ENCODE data around the gene ARG1. TPM values are rescaled to one million over a fixed set of nuclear protein-coding genes. Genes with fewer than 3 reads are reported as not detected.
"Not testable (repeated sequence)": the region's sequence is repeated elsewhere in the genome, so short reads cannot be mapped to it uniquely, and the experiment has no call there.

ARG1 gene
- polyA plus RNA-seq (2013, experiment 1 of 2): not detected
- not detected for polyA plus RNA-seq (2013, experiment 2 of 2)

- Histone ChIP-seq H3K18ac (ENCODE audit: low read length) (no peak within 1 kb of the TSS), H3K4me1 (ENCODE audit: control insufficient read depth in 2 of 2, insufficient read depth in 1 of 2, low read depth in 1 of 2, low read length in 2 of 2) (no peaks in the 10 kb centered on the region), H3K4me2 (ENCODE audit: insufficient read depth, low read length, poor library complexity, severe bottlenecking) (no peak within 1 kb of the TSS), H3K4ac (ENCODE audit: low read length) (no peak within 1 kb of the TSS), H2BK120ac (ENCODE audit: low read depth, low read length) (no peak within 1 kb of the TSS), H3K27ac (replicated peaks; ENCODE audit: low read length) (no peak within 1 kb of the TSS), H3K27me3 (ENCODE audit: control insufficient read depth in 3 of 3, insufficient read depth in 3 of 3, low read depth in 1 of 3, low read length in 3 of 3) (no peaks in the 10 kb centered on the region), H2AK5ac (ENCODE audit: low read depth, low read length) (no peak within 1 kb of the TSS), H2BK15ac (ENCODE audit: low read length) (no peak within 1 kb of the TSS), H3K23ac (ENCODE audit: low read depth, low read length, poor library complexity) (no peak within 1 kb of the TSS), H3K9me3 (replicated peaks in 1 of 2; ENCODE audit: control insufficient read depth in 2 of 2, insufficient read depth in 1 of 2, low read depth in 1 of 2, low read length in 2 of 2) (no peaks in the 10 kb centered on the region), H2BK12ac (ENCODE audit: low read length) (no peak within 1 kb of the TSS), H4K91ac (ENCODE audit: low read depth, low read length, poor library complexity) (no peak within 1 kb of the TSS), H2BK5ac (ENCODE audit: low read length) (no peak within 1 kb of the TSS), H3K9ac (ENCODE audit: low read depth, low read length, poor library complexity) (no peak within 1 kb of the TSS), H4K8ac (ENCODE audit: low read depth, low read length) (no peak within 1 kb of the TSS), H3K4me3 (ENCODE audit: low read length in 2 of 2) (no peak within 1 kb of the TSS), H2AFZ (ENCODE audit: low read length) (no peak within 1 kb of the TSS), H3K14ac (ENCODE audit: low read length) (no peak within 1 kb of the TSS), H3K79me1 (ENCODE audit: low read depth, low read length) (no peaks in the 10 kb centered on the region), H3K36me3 (replicated peaks in 1 of 2; ENCODE audit: control insufficient read depth in 2 of 2, insufficient read depth in 2 of 2, low read length in 2 of 2) (no peaks in the 10 kb centered on the region)
- DNase-seq (ENCODE audit: low spot score): no peak
- WGBS, 2 donors (ENCODE audit: extremely low coverage in 2 of 2, insufficient read length in 2 of 2, insufficient replicate concordance in 1 of 2): no CpG with 5 or more reads among the region's 6 CpGs
Observed at GRCh38 chr6:131572686-131573415, at the start of gene ARG1. Gene ARG1 (plus strand): TSS chr6:131573226. CDS start chr6:131573283, 57 bp downstream.

GRCh38 chr6:131523988-131524673, 48.9 kb upstream of the ARG1 start:
- Histone ChIP-seq H2BK120ac (ENCODE audit: low read depth, low read length) (no peak overlapping the region), H3K79me1 (ENCODE audit: low read depth, low read length) (no peaks in the 10 kb centered on the region), H3K4me3 (ENCODE audit: low read length in 2 of 2) (no peak overlapping the region), H3K36me3 (replicated peaks in 1 of 2; ENCODE audit: control insufficient read depth in 2 of 2, insufficient read depth in 2 of 2, low read length in 2 of 2) (no peaks in the 10 kb centered on the region), H3K18ac (ENCODE audit: low read length) (no peak overlapping the region), H2AK5ac (ENCODE audit: low read depth, low read length) (no peak overlapping the region), H3K4me1 (ENCODE audit: control insufficient read depth in 2 of 2, insufficient read depth in 1 of 2, low read depth in 1 of 2, low read length in 2 of 2) (no peaks in the 10 kb centered on the region), H2AFZ (ENCODE audit: low read length) (peak overlapping the region; percentile 35), H2BK12ac (ENCODE audit: low read length) (no peak overlapping the region), H4K91ac (ENCODE audit: low read depth, low read length, poor library complexity) (no peak overlapping the region), H2BK5ac (ENCODE audit: low read length) (no peak overlapping the region), H3K9me3 (replicated peaks in 1 of 2; ENCODE audit: control insufficient read depth in 2 of 2, insufficient read depth in 1 of 2, low read depth in 1 of 2, low read length in 2 of 2) (peaks cover 0 to 3% of the 10 kb centered on the region in 2 donors), H3K27me3 (ENCODE audit: control insufficient read depth in 3 of 3, insufficient read depth in 3 of 3, low read depth in 1 of 3, low read length in 3 of 3) (no peaks in the 10 kb centered on the region), H3K14ac (ENCODE audit: low read length) (no peak overlapping the region), H3K23ac (ENCODE audit: low read depth, low read length, poor library complexity) (no peak overlapping the region), H3K4ac (ENCODE audit: low read length) (no peak overlapping the region), H3K27ac (replicated peaks; ENCODE audit: low read length) (no peak overlapping the region), H2BK15ac (ENCODE audit: low read length) (no peak overlapping the region), H3K4me2 (ENCODE audit: insufficient read depth, low read length, poor library complexity, severe bottlenecking) (no peak overlapping the region), H3K9ac (ENCODE audit: low read depth, low read length, poor library complexity) (no peak overlapping the region), H4K8ac (ENCODE audit: low read depth, low read length) (no peak overlapping the region)
- DNase-seq (ENCODE audit: low spot score): no peak
- WGBS, 2 donors (ENCODE audit: extremely low coverage in 2 of 2, insufficient read length in 2 of 2, insufficient replicate concordance in 1 of 2): no CpG with 5 or more reads among the region's 1 CpG

- no peak overlapping the region for H3K18ac ChIP-seq (ENCODE audit: low read length)
- no peaks in the 10 kb centered on the region for H3K27me3 ChIP-seq (ENCODE audit: control insufficient read depth in 3 of 3, insufficient read depth in 3 of 3, low read depth in 1 of 3, low read length in 3 of 3)
- no peak overlapping the region for H3K27ac ChIP-seq (replicated peaks; ENCODE audit: low read length)
- no peak overlapping the region for H2BK15ac ChIP-seq (ENCODE audit: low read length)
- H3K4me2 ChIP-seq (ENCODE audit: insufficient read depth, low read length, poor library complexity, severe bottlenecking): no peak overlapping the region
- H3K4me1 ChIP-seq (ENCODE audit: control insufficient read depth in 2 of 2, insufficient read depth in 1 of 2, low read depth in 1 of 2, low read length in 2 of 2): no peaks in the 10 kb centered on the region
- no peak overlapping the region for H2BK12ac ChIP-seq (ENCODE audit: low read length)
- H3K14ac ChIP-seq (ENCODE audit: low read length): peak overlapping the region; percentile 38
- no peak overlapping the region for H4K91ac ChIP-seq (ENCODE audit: low read depth, low read length, poor library complexity)
- H3K9ac ChIP-seq (ENCODE audit: low read depth, low read length, poor library complexity): no peak overlapping the region
- H3K36me3 ChIP-seq (replicated peaks in 1 of 2; ENCODE audit: control insufficient read depth in 2 of 2, insufficient read depth in 2 of 2, low read length in 2 of 2): no peaks in the 10 kb centered on the region
- peaks cover 0 to 3% of the 10 kb centered on the region in 2 donors for H3K9me3 ChIP-seq (replicated peaks in 1 of 2; ENCODE audit: control insufficient read depth in 2 of 2, insufficient read depth in 1 of 2, low read depth in 1 of 2, low read length in 2 of 2)
- H3K4ac ChIP-seq (ENCODE audit: low read length): no peak overlapping the region
- WGBS, 2 donors (ENCODE audit: extremely low coverage in 2 of 2, insufficient read length in 2 of 2, insufficient replicate concordance in 1 of 2): no CpG with 5 or more reads among the region's 25 CpGs
- H2AK5ac ChIP-seq (ENCODE audit: low read depth, low read length): no peak overlapping the region
- H3K4me3 ChIP-seq (ENCODE audit: low read length in 2 of 2): no peak overlapping the region
- peak overlapping the region; percentile 35 for H2AFZ ChIP-seq (ENCODE audit: low read length)
- no peaks in the 10 kb centered on the region for H3K79me1 ChIP-seq (ENCODE audit: low read depth, low read length)
- no peak overlapping the region for H2BK5ac ChIP-seq (ENCODE audit: low read length)
- no peak overlapping the region for H4K8ac ChIP-seq (ENCODE audit: low read depth, low read length)
- H2BK120ac ChIP-seq (ENCODE audit: low read depth, low read length): no peak overlapping the region
- no peak overlapping the region for H3K23ac ChIP-seq (ENCODE audit: low read depth, low read length, poor library complexity)
- DNase-seq (ENCODE audit: low spot score): no peak
Observed at GRCh38 chr6:131524695-131525336, 48.2 kb upstream of the ARG1 start.

- not testable (repeated sequence) for H2AK5ac ChIP-seq (ENCODE audit: low read depth, low read length); H3K9me3 ChIP-seq (replicated peaks in 1 of 2; ENCODE audit: control insufficient read depth in 2 of 2, insufficient read depth in 1 of 2, low read depth in 1 of 2, low read length in 2 of 2); H3K79me1 ChIP-seq (ENCODE audit: low read depth, low read length); H2BK120ac ChIP-seq (ENCODE audit: low read depth, low read length); H3K4me3 ChIP-seq (ENCODE audit: low read length in 2 of 2); DNase-seq (ENCODE audit: low spot score); H2AFZ ChIP-seq (ENCODE audit: low read length); H3K27ac ChIP-seq (replicated peaks; ENCODE audit: low read length); H2BK15ac ChIP-seq (ENCODE audit: low read length); H3K18ac ChIP-seq (ENCODE audit: low read length); H3K23ac ChIP-seq (ENCODE audit: low read depth, low read length, poor library complexity); H3K36me3 ChIP-seq (replicated peaks in 1 of 2; ENCODE audit: control insufficient read depth in 2 of 2, insufficient read depth in 2 of 2, low read length in 2 of 2); H3K9ac ChIP-seq (ENCODE audit: low read depth, low read length, poor library complexity); H4K8ac ChIP-seq (ENCODE audit: low read depth, low read length); H3K4ac ChIP-seq (ENCODE audit: low read length); H3K4me1 ChIP-seq (ENCODE audit: control insufficient read depth in 2 of 2, insufficient read depth in 1 of 2, low read depth in 1 of 2, low read length in 2 of 2); H2BK12ac ChIP-seq (ENCODE audit: low read length); H2BK5ac ChIP-seq (ENCODE audit: low read length); H4K91ac ChIP-seq (ENCODE audit: low read depth, low read length, poor library complexity); H3K27me3 ChIP-seq (ENCODE audit: control insufficient read depth in 3 of 3, insufficient read depth in 3 of 3, low read depth in 1 of 3, low read length in 3 of 3); H3K4me2 ChIP-seq (ENCODE audit: insufficient read depth, low read length, poor library complexity, severe bottlenecking); H3K14ac ChIP-seq (ENCODE audit: low read length)
- WGBS, 2 donors (ENCODE audit: extremely low coverage in 2 of 2, insufficient read length in 2 of 2, insufficient replicate concordance in 1 of 2): no CpG with 5 or more reads among the region's 5 CpGs
Observed at GRCh38 chr6:131530936-131531335, 42.1 kb upstream of the ARG1 start.
